RWPE1 (cell line): Measurements from ENCODE around the gene PDPR.
"Not testable (repeated sequence)": the region's sequence is repeated elsewhere in the genome, so short reads cannot be mapped to it uniquely, and the experiment has no call there.

Source experiments
- CTCF ChIA-PET: fragments of 350-600 bp; sonication (Branson Sonifier 250); formaldehyde crosslinking; extraction: SDS; loops from one replicate; lab custom pipeline; 2021; lab: Yijun Ruan, JAX
- POLR2A ChIA-PET: fragments of 400-600 bp; formaldehyde crosslinking; extraction: SDS; loops from one replicate; lab custom pipeline; 2020; ENCODE audit warnings: antibody characterized with exemption; ENCODE audit not compliant: low non-redundant PET; lab: Yijun Ruan, JAX
- DNase-seq: peaks from one replicate; pipeline ENCODE4 v3.0.0; 2012; ENCODE audit warnings: low spot score
- H3K27ac ChIP-seq: fragments of 450-650 bp; 2 replicates; pipeline ENCODE4 v1.5.1; 2017

Gene PDPR

DNA sequence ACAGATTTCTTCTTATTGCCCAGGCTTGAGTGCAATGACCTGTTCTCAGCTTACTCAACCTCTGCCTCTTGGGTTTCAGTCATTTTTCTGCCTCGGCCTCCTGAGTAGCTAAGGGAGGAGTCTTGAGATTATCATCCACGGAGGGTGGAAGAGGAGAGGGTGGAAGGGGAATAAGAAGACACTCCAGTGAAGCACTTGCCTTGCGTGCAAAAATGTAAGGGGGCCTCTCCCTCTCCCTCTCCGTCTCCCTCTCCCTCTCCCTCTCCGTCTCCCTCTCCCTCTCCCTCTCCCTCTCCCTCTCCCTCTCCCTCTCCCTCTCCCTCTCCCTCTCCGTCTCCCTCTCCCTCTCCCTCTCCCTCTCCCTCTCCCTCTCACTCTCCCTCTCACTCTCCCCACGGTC, 89.4 kb downstream of the PDPR start:
- H3K27ac ChIP-seq, DNase-seq, POLR2A ChIA-PET, CTCF ChIA-PET: not testable (repeated sequence)

DNA sequence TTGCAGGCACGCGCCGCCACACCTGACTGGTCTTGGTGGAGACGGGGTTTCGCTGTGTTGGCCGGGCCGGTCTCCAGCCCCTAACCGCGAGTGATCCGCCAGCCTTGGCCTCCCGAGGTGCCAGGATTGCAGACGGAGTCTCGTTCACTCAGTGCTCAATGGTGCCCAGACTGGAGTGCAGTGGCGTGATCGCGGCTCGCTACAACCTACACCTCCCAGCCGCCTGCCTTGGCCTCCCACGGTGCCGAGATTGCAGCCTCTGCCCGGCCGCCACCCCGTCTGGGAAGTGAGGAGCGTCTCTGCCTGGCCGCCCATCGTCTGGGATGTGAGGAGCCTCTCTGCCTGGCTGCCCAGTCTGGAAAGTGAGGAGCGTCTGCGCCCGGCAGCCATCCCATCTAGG, 89.9 kb downstream of the PDPR start:
- CTCF ChIA-PET, POLR2A ChIA-PET, H3K27ac ChIP-seq, DNase-seq: not testable (repeated sequence)

GRCh38 chr16:70204668-70205405, 90.7 kb downstream of the PDPR start:
- CTCF ChIA-PET, H3K27ac ChIP-seq, DNase-seq, POLR2A ChIA-PET: not testable (repeated sequence)

GRCh38 chr16:70206382-70206781, 92.2 kb downstream of the PDPR start:
- DNase-seq, CTCF ChIA-PET, POLR2A ChIA-PET, H3K27ac ChIP-seq: not testable (repeated sequence)
